Measurements from ENCODE around the gene ELK4. TPM values are rescaled to one million over a fixed set of nuclear protein-coding genes. Genes with fewer than 3 reads are reported as not detected.

The ELK4 gene
- total RNA-seq, 1 donor from 2014 or later, result 50.4 TPM

GRCh38 chr1:205576805-205577761, 54.7 kb downstream of the ELK4 start:
- no peak for TF ChIP-seq CTCF (IDR thresholded peaks at IDR 0.05)
- H3K4me1 Mint-ChIP-seq (ENCODE audit: unreplicated experiment), result no peaks in the 10 kb centered on the region
- no peak overlapping the region for H3K27ac Mint-ChIP-seq (ENCODE audit: unreplicated experiment)
- no peak overlapping the region for H3K4me3 Mint-ChIP-seq (ENCODE audit: unreplicated experiment)
- peaks cover 64% of the 10 kb centered on the region for H3K27me3 Mint-ChIP-seq (ENCODE audit: unreplicated experiment)
- H3K9me3 Mint-ChIP-seq (ENCODE audit: unreplicated experiment), result no peaks in the 10 kb centered on the region
- no peaks in the 10 kb centered on the region for H3K36me3 Mint-ChIP-seq (ENCODE audit: unreplicated experiment)
- no peak for DNase-seq (ENCODE audit: extremely low spot score, unreplicated experiment)

GRCh38 chr1:205576011-205576410, 55.8 kb downstream of the ELK4 start:
- no peak for DNase-seq (ENCODE audit: extremely low spot score, unreplicated experiment)
- Mint-ChIP-seq H3K27me3 (ENCODE audit: unreplicated experiment) (peaks cover 65% of the 10 kb centered on the region), H3K9me3 (ENCODE audit: unreplicated experiment) (no peaks in the 10 kb centered on the region), H3K36me3 (ENCODE audit: unreplicated experiment) (no peaks in the 10 kb centered on the region), H3K4me1 (ENCODE audit: unreplicated experiment) (no peaks in the 10 kb centered on the region), H3K4me3 (ENCODE audit: unreplicated experiment) (no peak overlapping the region), H3K27ac (ENCODE audit: unreplicated experiment) (no peak overlapping the region)
- TF ChIP-seq CTCF (IDR thresholded peaks at IDR 0.05), result no peak

- no peak for TF ChIP-seq CTCF (IDR thresholded peaks at IDR 0.05)
- Mint-ChIP-seq H3K4me1 (ENCODE audit: unreplicated experiment) (no peaks in the 10 kb centered on the region), H3K27me3 (ENCODE audit: unreplicated experiment) (peaks cover 66% of the 10 kb centered on the region), H3K27ac (ENCODE audit: unreplicated experiment) (no peak overlapping the region), H3K4me3 (ENCODE audit: unreplicated experiment) (no peak overlapping the region), H3K36me3 (ENCODE audit: unreplicated experiment) (no peaks in the 10 kb centered on the region), H3K9me3 (ENCODE audit: unreplicated experiment) (no peaks in the 10 kb centered on the region)
- DNase-seq (ENCODE audit: extremely low spot score, unreplicated experiment), result no peak
Measured at GRCh38 chr1:205575294-205575885, 56.4 kb downstream of the ELK4 start.

- H3K4me1 Mint-ChIP-seq (ENCODE audit: unreplicated experiment), result peaks cover 5% of the 10 kb centered on the region
- H3K36me3 Mint-ChIP-seq (ENCODE audit: unreplicated experiment), result no peaks in the 10 kb centered on the region
- peaks cover 68% of the 10 kb centered on the region for H3K27me3 Mint-ChIP-seq (ENCODE audit: unreplicated experiment)
- DNase-seq (ENCODE audit: extremely low spot score, unreplicated experiment), result no peak
- H3K9me3 Mint-ChIP-seq (ENCODE audit: unreplicated experiment), result no peaks in the 10 kb centered on the region
- TF ChIP-seq CTCF (IDR thresholded peaks at IDR 0.05), result no peak
- H3K27ac Mint-ChIP-seq (ENCODE audit: unreplicated experiment), result no peak overlapping the region
- H3K4me3 Mint-ChIP-seq (ENCODE audit: unreplicated experiment), result no peak overlapping the region
Measured at GRCh38 chr1:205572421-205572820, 59.4 kb downstream of the ELK4 start.

- H3K4me3 Mint-ChIP-seq (ENCODE audit: unreplicated experiment), result no peak overlapping the region
- no peaks in the 10 kb centered on the region for H3K9me3 Mint-ChIP-seq (ENCODE audit: unreplicated experiment)
- no peaks in the 10 kb centered on the region for H3K36me3 Mint-ChIP-seq (ENCODE audit: unreplicated experiment)
- no peak for TF ChIP-seq CTCF (IDR thresholded peaks at IDR 0.05)
- H3K4me1 Mint-ChIP-seq (ENCODE audit: unreplicated experiment), result peaks cover 5% of the 10 kb centered on the region
- peaks cover 70% of the 10 kb centered on the region for H3K27me3 Mint-ChIP-seq (ENCODE audit: unreplicated experiment)
- H3K27ac Mint-ChIP-seq (ENCODE audit: unreplicated experiment), result no peak overlapping the region
- no peak for DNase-seq (ENCODE audit: extremely low spot score, unreplicated experiment)
Measured at GRCh38 chr1:205571747-205572146, 60.1 kb downstream of the ELK4 start.
